HG02642 (cell line): ENCODE data around the gene STRIT1.
"Not testable (repeated sequence)": the region's sequence is repeated elsewhere in the genome, so short reads cannot be mapped to it uniquely, and the experiment has no call there.

ENCODE experiments used
- ATAC-seq: cut with Tn5 transposase; IDR thresholded peaks from one replicate; pipeline ENCODE4 v1.9.1; 2021; ENCODE audit warnings: mild to moderate bottlenecking; ENCODE audit not compliant: unreplicated experiment, poor library complexity

Gene STRIT1

DNA sequence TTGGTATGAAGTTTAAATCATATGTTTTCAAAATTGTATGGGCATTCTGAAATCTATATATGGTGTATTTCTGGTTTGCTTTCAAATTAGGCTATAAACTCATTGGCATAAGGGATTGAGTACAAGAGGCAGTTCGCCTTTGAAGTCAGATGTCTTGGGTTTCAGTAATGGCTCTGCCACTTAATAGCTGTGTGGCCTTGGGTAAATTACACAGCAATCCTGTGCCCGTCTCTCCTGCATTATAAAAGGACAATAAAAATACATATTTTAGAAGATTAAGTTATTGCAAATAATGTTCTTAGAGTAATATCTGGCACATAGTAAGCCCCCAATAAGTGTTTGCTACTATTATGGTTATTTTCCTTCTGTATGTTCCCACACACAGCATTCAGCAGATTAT lies 20.4 kb upstream of the STRIT1 start:
- ATAC-seq, result no peak

DNA sequence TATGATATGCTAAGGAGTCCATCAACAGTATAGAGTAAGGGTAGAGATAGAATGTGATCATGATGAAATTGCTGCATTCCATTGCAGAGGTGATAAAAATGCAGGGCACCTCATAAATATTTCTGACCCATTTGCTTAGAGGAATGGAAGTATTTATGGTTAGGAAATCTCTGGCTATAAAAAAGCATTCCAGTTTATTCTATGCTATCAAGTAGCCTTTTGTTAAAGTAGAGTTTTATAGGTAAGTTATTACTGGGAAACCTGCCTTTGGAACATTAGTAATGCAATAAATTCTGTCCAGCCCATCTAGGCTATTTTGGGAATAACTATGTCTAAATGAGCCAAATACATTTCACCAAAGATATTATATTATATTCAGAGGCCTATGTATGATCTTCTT lies 19.8 kb upstream of the STRIT1 start:
- no peak for ATAC-seq

DNA sequence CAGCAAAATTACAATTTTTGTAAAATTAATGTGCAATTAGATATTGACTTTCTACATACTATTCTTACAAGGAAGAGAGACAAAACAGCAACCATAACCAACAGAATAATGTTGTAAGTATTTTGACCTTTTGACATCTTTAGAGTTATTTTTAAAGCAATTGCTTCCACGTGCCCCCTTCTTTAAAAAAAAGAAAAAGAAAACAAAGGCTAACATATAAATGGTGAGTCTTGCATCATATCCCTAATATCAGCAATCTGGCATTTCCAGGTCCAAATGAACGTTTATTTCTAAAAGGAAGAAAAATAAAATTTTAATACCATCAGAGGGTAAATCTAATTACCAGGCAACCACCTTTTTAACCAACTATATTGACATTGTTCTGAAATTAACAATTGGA lies 19.3 kb upstream of the STRIT1 start:
- ATAC-seq, result no peak

DNA sequence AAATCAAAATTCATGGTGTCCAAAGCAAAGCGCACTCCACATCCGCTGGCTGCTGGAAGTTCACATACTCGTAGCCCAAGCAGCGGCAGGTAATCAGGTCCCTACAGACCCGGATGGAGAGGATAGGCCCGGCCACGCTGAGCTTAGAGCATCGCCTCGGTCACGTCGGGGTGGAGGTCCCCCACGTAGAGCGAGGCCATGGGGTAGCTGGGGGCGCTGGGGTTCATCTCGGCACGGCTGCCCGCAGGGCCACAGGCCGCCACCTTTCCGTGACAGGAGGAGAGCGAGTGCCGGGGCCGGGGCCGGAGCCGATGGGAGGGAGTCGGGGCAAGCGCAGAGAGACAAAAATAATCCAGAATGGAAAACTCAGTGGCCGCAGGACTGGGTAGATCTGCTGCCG lies 16.1 kb upstream of the STRIT1 start:
- ATAC-seq, result no peak

DNA sequence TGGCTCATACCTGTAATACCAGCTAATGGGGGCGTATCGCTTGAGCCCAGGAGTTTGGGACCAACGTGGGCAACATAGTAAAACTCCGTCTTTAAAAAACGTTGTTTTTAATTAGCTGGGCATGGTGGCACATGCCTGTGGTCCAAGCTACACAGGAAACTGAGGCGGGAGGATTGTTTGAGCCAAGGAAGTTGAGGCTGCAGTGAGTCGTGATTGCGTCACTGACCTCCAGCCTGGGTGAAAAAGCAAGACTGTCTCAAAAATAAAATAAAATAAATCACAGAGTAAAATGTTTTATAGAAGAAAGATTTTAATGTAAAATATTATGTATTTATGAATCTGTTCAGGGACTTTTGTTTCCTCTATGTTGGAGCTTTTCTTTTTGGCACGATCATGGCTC lies 15.3 kb upstream of the STRIT1 start:
- ATAC-seq, result no peak

DNA sequence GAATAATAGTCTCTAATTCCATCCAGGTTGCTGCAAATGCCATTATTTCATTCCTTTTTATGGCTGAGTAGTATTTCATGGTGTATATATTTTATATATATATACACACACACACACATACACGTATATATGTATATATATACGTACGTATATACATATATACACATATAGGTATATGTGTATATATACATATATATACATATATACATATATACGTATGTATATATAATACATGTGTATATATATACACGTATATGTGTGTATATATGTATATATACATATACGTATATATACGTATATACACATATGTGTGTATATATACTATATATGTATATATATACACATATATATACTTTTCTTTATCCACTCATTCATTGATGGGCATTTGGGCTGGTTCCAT lies 13.7 kb upstream of the STRIT1 start:
- no peak for ATAC-seq

DNA sequence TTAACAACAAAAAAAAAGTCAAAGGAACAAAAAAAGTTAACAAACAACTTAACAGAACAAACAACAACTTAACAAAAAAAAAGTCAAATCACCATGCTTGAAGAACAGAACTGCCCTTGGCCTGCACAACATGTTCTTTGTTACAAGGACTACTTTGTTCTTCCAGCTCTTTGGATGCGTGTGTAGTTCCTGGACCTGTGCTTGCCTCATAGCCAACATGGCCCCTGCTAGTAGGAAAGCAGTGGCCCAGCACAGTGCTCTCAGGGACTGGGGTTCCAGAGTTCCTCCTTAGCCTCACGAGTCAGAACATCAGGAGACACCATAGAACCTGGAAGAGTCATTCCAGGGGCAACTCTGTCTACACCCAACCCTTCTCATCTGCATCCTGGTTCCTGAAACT lies 10.9 kb upstream of the STRIT1 start:
- ATAC-seq, result no peak

DNA sequence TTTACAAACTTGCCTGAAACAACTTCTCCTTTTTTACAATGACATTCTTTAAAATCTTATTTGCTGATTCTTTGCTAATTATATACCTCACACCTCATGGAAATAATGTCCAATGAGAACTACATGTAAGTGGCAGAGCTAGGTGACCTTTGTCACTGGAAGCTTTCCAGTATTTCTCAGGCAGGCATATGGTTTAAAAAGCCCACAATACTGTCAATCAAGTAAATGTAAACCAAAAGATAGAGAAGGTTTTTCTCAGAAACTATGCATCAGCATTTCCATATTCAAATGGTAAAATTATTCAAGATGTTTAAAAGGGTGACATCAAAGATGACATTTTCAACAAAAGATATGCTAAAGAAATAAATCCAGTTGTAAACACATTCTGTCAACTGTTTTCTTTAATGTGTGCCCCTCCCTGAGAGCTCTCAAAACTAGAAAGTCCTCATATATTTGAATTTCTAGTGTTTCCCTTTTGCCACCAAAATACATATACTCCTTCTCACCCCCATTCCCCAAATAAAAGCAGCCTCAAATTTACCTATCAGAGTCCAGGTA lies 10.1 kb upstream of the STRIT1 start:
- no peak for ATAC-seq

DNA sequence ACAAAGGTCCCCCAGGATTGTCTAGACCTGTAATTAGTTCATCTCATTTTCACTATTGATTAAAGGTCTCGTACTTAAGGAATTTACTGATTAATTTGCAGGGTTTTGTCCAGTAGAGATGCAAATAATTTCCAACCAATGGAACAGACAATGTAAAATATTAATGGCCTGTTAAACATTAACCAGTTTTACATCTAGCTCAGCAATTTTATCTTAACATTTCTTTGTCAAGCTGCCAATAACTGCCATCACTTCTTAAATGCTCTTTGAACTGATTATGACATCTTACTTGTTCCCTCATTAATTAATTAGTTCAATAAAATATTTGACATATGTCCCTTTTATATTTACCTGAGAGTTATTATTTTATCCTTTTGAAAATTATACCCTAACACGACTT lies 9.4 kb upstream of the STRIT1 start:
- no peak for ATAC-seq

DNA sequence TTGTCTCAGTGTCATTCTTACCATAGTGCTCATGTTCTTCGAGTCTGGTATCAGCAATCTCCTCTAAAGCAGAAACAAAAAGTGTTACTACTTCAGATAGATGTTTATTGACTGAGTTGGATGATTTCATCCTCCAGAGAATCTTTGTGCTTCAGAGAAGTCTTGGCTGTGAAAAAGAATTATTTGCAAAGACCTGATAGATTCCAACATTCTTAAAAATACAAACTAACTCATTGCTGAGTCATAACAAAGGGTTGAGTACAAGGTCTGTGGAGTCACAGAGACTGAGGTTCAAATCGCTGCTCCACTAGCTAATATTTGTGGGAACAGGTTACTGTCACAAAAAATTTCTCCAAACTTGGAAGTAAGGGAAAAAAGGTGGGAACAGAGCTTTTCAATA lies 9.0 kb upstream of the STRIT1 start:
- no peak for ATAC-seq

DNA sequence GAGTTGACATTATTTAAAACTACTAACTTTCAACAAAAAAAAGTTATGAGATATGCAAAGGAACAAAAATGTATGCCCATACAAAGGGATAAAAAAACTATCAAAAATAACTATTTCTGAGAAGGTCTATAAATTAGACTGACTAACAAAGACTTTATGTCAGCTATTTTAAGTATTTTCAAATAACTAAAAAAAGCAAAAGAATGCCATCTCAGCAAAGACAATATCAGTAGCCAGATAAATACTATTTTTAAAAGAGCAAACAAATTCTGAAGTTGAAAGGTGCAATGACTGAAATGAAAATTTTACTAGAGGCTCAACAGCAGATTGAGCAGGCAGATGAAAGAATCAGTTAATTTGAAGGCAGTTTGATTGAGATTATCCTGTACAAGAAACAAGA lies 3.6 kb upstream of the STRIT1 start:
- ATAC-seq, result no peak

DNA sequence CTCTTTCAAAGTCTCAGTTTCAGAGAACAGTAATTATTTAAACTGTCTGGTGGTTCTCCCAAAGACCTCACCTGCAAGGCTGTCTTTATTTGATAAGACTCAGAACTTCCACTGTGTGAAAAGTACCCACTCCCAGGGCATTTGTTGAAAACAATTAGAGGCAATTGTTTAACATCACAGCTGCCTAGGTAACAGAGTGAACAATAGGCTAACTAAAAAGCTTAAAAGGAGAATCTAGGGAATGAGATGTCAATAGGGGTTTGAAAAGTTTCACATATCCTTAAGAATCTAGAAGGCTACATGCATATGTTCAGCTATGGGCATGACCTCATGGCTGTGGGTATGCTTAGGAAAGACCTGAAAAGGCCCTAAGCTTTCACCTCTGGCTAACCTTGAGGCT lies 2.9 kb upstream of the STRIT1 start:
- ATAC-seq, result no peak

DNA sequence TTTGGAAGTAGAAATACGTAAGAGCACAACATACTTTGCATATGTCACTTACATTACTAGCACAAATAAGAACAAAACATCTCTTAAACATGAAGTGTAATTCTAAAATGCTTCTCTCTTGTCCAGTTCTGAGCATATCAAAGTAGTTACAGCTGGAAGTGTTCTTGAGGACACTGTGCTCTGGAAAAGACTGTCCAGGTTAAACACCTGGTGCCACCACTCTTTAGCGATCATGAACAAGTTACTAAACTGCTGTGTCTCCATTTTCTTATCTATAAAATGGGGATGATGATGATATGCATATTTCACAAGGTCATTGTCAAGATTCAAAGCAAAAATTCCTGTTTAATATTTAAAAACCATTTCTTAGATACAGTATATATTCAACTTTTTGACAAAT lies 790 bp downstream of the STRIT1 start:
- ATAC-seq, result no peak

DNA sequence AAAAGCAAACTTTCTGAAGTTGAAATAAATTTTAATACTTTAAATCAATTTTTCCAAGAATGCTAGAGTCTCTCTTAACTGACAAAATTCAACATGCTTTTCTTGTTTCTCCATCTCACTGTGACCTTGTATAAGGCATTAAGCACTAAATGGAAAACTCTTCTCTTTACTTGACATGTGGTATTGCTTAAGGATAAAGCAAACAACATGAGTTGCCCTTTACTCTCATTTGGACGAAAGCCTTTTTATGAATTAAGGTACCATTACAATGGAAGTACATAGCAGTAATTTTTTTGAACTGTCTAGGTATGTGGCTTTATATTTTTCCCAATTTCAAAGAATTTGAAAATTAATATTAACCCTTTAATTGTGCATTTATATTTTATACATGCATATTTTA lies 1.4 kb downstream of the STRIT1 start:
- ATAC-seq, result no peak

DNA sequence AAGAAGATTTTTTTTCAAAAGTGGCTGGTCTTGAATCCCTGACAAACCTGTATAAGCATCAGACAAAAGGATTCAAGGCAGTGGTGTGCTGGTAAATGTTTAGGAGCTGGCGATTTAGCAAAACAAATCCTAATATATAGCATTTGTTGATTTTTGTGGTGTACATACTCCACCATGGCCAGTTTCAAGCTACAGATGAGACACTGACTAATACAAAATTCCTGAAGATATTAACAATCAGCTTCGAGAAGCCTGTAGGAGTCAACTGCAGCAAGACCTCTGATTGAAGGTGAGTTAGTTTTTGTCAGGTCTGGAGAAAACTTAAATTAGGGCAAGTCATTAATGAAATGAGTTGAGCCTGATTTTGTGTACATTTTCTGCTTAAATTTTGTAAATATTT lies 6.7 kb downstream of the STRIT1 start:
- ATAC-seq, result no peak

DNA sequence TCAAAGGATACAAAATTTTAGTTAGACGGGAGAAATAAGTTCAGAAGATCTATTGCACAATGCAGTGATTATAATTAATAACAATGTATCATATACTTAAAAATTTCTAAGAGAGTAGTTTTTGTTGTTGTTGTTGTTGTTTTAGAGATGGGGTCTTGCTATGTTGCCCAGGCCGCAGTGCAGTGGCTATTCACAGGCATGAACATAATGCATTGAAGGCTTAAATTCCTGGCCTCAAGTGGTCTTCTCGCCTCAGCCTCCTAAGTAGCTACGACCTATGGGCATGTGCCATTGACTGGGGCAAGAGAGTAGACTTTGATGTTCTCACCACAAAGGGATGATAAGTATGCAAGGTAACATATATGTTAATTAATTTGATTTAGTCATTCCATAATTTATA lies 7.5 kb downstream of the STRIT1 start:
- ATAC-seq, result no peak

DNA sequence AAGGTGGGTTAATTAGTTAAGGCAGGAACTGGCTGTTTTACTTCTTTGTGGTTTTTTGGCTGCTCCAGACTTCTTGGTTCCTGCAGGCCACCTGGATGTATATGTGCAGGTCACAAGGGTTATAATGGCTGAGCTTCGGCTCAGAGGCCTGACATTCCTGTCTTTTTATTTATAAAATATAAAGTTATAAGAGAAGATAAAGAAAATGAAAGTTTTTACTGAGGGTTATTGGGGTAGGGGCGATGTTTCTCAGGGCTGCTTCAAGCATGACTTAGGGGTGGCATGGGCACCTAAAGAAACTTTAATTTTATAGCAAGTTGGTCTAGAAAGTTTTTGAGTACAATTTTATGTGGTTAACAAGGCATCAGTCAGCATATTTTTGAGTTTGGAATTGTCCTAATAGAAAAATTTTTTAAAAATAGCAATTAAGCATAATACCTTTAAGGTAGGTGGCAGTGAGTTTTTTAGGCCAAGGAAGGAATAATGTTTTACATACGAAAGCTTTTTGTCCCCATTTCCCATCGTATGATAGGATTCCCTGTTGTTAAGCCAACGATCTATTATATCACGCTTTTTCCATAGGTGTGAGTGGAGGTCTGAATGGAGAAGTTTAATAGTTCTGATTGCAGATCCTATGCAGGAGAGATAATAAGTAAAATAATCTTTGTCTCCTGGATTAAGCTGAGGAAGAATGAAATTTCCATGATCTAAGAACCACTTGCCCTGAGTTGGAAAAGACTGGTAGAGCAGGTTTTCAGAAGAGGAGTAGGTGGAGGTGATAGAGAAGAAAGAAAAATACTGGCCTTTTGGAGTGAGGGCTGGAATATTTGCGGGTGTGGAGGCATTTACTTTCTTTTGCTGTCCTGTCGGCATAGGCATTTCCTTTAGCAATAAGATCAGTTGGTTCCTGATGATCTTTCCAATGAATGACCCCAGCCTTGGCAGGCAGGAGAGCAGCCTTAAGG lies 10.1 kb downstream of the STRIT1 start:
- ATAC-seq, result no peak

DNA sequence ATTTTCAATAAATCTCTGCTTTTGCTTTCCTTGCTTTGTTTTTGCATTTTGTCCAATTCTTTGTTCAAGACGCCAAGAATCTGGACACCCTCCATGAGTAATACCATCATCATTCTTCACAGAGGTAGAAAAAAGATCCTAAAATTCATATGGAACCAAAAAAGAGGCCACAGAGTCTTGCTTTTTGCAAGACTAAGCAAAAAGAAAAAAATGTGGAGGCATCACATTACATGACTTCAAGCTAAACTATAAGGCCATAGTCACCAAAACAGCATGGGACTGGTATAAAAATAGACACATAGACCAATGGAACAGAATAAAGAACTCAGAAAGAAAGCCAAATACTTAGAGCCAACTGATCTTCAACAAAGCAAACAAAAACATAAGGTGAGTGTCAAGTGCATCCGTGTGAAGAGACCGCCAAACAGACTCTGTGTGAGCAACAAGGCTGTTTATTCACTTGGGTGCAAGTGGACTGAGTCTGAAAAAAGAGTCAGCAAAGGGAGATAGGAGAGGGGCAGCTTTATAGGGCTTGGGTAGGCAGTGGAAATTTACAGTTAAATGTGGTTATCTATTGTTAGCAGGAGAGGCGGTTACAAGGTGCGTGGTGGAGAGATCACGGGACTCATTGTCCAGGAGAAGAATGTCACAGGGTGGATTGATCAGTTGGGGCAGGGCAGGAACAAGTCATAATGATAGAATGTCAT lies 10.9 kb downstream of the STRIT1 start:
- ATAC-seq, result no peak

DNA sequence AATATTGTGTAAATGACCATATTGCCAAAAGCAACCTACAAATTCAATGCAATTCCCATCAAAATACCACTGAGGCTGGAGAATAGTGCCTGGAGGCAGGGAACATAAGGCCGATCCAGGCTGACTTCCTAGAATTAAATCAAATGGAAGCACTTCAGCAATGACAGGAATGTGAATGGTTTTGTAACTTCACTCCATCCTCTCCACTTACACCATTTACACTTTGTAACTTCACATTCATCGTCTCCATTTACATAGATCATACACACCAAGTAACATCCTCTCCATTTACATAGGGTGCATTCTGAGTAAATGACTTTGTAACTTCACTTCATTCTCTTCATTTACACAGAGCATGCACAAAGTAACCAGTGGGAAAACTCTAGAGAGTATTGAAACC lies 11.6 kb downstream of the STRIT1 start:
- ATAC-seq, result no peak

DNA sequence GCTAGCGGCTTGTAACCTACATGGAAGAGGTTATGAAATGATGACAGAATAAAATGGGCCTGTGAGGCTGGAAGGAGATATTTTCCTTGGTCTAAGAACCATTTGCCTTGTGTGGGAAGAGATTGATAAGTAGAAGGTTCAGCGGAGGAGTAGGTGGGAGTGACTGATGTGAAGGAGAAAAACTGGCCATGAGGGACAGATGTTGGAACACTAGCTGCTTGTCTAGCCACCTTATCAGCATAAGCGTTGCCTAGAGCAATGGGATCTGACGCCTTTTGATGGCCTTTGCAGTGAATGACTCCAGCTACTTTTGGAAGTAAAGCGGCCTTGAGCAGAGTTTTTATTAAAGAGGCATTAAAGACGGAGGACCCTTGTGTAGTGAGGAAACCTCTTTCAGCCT lies 17.4 kb downstream of the STRIT1 start:
- ATAC-seq, result not testable (repeated sequence)

DNA sequence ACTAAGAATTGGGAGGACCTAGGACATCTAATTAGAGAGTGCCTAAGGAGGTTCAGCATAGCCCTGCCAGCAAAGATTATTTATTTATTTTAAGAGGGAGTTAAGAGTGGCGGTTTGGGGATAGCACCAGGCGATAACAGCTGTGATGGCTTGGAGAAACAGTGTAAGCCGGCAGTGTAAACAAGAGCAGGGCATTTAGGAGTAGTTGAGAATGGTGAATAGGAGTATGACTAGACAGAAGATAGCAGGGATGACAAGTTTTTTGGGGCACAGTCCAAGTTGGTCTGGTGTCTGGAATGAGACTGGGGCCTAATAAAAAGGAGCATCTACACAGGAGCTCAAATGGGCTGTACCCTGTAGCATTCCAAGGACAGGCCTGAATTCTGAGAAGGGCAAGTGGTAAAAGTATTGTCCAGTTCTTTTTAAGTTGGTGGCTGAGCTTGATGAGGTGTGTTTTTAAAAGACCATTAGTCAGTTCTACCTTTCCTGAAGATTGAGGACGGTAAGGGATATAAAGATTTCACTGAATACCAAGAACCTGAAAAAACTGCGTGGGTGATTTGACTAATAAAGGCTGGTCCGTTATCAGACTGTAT lies 18.2 kb downstream of the STRIT1 start:
- ATAC-seq, result not testable (repeated sequence)
